SK-N-DZ (cell line): ENCODE results near the gene NPIPB2.

Experiments
- DNase-seq: peaks from one replicate; pipeline ENCODE4 v3.0.0-alpha.2; 2015; ENCODE audit warnings: low spot score
- small RNA-seq, 2 experiments: library from RNA; depleted of rRNA; stranded (forward); fragments of <200 nt; gene quantifications; one replicate each; pipeline ENCODE3, GENCODE V24; 2014

NPIPB2 gene

GRCh38 chr16:11903906-11904305 is 37.9 kb downstream of the NPIPB2 start:
- DNase-seq, result no peak

GRCh38 chr16:11901091-11901490 is 40.8 kb downstream of the NPIPB2 start:
- DNase-seq, result no peak

GRCh38 chr16:11896486-11897176 is 45.2 kb downstream of the NPIPB2 start:
- DNase-seq, result no peak

- DNase-seq, result no peak
These were observed 48.3 kb downstream of the NPIPB2 start for GRCh38 chr16:11893571-11893970.

GRCh38 chr16:11892761-11893160 is 49.1 kb downstream of the NPIPB2 start:
- DNase-seq, result no peak

- DNase-seq, result no peak
These were observed 51.4 kb downstream of the NPIPB2 start for GRCh38 chr16:11890231-11890965.

- DNase-seq, result no peak
These were observed 55.0 kb downstream of the NPIPB2 start for GRCh38 chr16:11886881-11887280.

GRCh38 chr16:11884035-11884434 is 57.8 kb downstream of the NPIPB2 start:
- no peak for DNase-seq

GRCh38 chr16:11880007-11880406 is 61.8 kb downstream of the NPIPB2 start:
- DNase-seq, result no peak

- DNase-seq, result no peak
These were observed 64.5 kb downstream of the NPIPB2 start for GRCh38 chr16:11877374-11877773.

Small RNA genes lying within 50 kb of the gene (small RNA-seq; reads per million reads assigned to genes)
- gene AC007216.5, result 0 reads per million in 2 experiments
- 0 to 0.84 reads per million in 2 experiments for gene COX6CP1
- 0 reads per million in 2 experiments for gene UBL5P4
